Chondrocyte (in vitro differentiated cells): ENCODE data around the gene TCP11. TPM values are rescaled to one million over a fixed set of nuclear protein-coding genes. Genes with fewer than 3 reads are reported as not detected.

ENCODE experiments used
- DNase-seq: peaks from one replicate; pipeline ENCODE4 v3.0.0; 2021; ENCODE audit warnings: mixed read lengths, low spot score
- H3K27ac Mint-ChIP-seq: one replicate; pipeline ENCODE4 v1.8.0; 2021; ENCODE audit warnings: mild to moderate bottlenecking, moderate library complexity, mixed read lengths; ENCODE audit not compliant: unreplicated experiment
- H3K27me3 Mint-ChIP-seq: 2 replicates; pipeline ENCODE4 v1.8.0; 2021; ENCODE audit warnings: low read depth, mixed read lengths
- H3K36me3 Mint-ChIP-seq: 2 replicates; pipeline ENCODE4 v1.8.0; 2021; ENCODE audit warnings: low read depth, mixed read lengths
- H3K4me1 Mint-ChIP-seq: 2 replicates; pipeline ENCODE4 v1.8.0; 2021; ENCODE audit warnings: low read depth, mild to moderate bottlenecking, mixed read lengths
- H3K4me3 Mint-ChIP-seq: one replicate; pipeline ENCODE4 v1.8.0; 2021; ENCODE audit warnings: mild to moderate bottlenecking, moderate library complexity, mixed read lengths; ENCODE audit not compliant: unreplicated experiment
- H3K9me3 Mint-ChIP-seq: 2 replicates; pipeline ENCODE4 v1.8.0; 2021; ENCODE audit warnings: low read depth, mixed read lengths
- CTCF ChIP-seq: fragments of 200-600 bp; sonication (generic); IDR thresholded peaks from 2 replicates; pipeline ENCODE4 v1.5.0; 2021; ENCODE audit warnings: antibody characterized with exemption, mild to moderate bottlenecking, moderate library complexity
- total RNA-seq: library from RNA; stranded (reverse); gene quantifications from 3 replicates; pipeline ENCODE4 v1.2.1, GENCODE V29; 2021

TCP11 gene
- total RNA-seq, 1 donor from 2014 or later, result not detected

DNA sequence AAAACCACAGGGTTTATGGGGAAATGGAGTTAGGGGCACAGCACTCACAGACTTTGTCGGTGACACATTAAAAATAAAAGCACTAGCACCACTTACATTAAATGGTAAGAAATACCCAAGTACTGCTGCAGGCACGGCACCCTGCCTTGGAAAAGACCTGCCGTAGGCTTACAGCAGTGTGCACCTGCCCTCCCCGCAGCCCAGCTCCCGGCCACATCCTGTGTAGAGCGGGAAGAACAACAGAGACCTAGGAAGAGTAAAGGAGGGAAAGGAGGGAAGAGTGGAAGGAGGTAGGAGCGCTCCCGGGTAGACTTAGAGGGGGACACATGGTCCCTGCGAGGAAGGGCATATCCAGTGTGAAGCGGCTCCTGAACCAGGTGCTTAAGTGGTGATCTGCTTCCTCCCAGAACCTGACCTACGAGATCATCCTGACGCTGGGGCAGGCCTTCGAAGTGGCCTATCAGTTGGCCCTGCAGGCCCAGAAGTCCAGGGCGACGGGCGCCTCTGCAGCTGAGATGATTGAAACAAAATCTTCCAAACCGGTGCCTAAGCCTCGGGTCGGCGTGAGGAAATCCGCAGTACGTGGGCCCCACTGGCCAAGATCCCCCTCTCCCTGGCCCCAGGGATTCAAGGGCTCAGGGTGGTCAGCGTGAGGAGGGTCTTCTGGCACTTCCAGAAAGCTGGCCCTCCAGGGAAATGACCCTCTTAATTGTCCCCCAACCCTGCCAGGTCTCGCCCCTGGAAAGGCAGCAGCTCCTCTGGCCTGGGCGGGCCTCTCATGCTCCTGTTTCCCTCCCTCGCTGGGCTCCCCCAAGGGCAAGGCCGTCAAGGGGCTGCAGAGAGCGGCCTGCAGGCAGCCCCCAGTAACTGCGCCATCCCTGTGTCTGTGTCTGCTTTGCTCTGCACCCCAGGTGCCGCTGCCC is 55.5 kb downstream of the TCP11 start:
- H3K9me3 Mint-ChIP-seq, result no peaks in the 10 kb centered on the region
- H3K27ac Mint-ChIP-seq, result no peak overlapping the region

GRCh38 chr6:35084511-35085203 is 56.5 kb downstream of the TCP11 start:
- Mint-ChIP-seq H3K9me3 (no peaks in the 10 kb centered on the region), H3K4me1 (peaks cover 26% of the 10 kb centered on the region), H3K27me3 (no peaks in the 10 kb centered on the region), H3K36me3 (peaks cover 40% of the 10 kb centered on the region), H3K27ac (no peak overlapping the region), H3K4me3 (no peak overlapping the region)
- TF ChIP-seq CTCF, result no peak
- peak; percentile 56 for DNase-seq

More for the DNA sequence above, 55.5 kb downstream of the TCP11 start:
- DNase-seq, result peak; percentile 59
- H3K36me3 Mint-ChIP-seq, result peaks cover 38% of the 10 kb centered on the region
- TF ChIP-seq CTCF, result no peak
- H3K4me1 Mint-ChIP-seq, result peaks cover 36% of the 10 kb centered on the region
- H3K27me3 Mint-ChIP-seq, result no peaks in the 10 kb centered on the region
- no peak overlapping the region for H3K4me3 Mint-ChIP-seq

GRCh38 chr6:35084041-35084491 is 57.1 kb downstream of the TCP11 start:
- Mint-ChIP-seq H3K36me3 (peaks cover 39% of the 10 kb centered on the region), H3K27ac (no peak overlapping the region), H3K4me1 (peaks cover 20% of the 10 kb centered on the region), H3K4me3 (no peak overlapping the region), H3K27me3 (no peaks in the 10 kb centered on the region), H3K9me3 (no peaks in the 10 kb centered on the region)
- DNase-seq, result peak; percentile 69
- TF ChIP-seq CTCF, result no peak

DNA sequence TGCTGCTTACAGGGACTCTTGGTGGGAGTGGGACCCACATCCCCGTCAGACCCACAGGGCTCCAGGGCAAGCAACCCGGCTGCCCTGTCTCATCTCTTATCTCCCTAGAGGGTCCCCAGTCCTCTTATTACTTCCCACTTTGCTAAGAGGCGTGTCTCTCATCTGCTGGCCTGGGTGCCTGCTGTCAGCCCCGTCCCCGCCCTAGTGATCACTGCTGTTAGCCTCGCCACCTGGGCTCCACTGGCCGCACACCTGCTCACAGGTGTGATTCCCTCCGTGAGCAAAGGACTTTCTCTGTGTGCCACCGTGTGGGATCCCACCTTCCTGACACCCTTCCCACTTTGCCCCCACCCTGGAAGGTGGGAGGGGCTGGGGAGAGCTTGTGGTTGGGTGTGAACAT is 57.6 kb downstream of the TCP11 start:
- Mint-ChIP-seq H3K27me3 (no peaks in the 10 kb centered on the region), H3K4me3 (no peak overlapping the region), H3K27ac (no peak overlapping the region), H3K4me1 (peaks cover 14% of the 10 kb centered on the region), H3K36me3 (peaks cover 39% of the 10 kb centered on the region), H3K9me3 (no peaks in the 10 kb centered on the region)
- TF ChIP-seq CTCF, result no peak
- peak; percentile 66 for DNase-seq

DNA sequence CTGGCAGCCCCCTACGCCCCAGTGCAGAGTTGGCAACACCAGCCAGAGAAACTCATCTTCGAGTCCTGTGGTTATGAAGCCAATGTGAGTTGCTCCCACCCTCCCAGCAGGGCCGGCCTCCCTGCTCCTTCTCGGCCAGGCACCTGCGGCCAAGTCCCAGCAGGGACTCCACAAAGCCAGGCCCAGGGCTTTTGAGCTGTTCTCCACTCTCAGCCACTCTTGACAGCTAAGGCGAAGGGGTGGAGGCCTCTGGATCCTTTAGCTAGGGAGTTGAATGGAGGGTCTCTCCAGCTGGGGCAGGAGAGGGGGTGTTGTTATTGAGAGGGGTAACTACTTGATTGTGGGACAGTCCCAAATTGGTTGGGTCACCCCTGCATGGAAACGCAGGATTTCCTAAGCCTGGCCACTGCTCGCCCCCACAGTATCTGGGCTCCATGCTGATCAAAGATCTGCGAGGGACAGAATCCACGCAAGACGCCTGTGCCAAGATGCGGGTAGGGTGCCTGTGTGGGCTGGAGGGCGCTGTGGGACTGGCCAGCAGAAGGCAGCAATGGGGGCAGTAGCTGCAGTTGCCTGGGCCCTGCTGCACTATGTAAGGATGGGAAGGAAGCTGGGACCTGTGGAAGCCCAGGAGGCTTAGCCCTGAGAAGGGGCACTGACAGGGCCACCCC is 58.3 kb downstream of the TCP11 start:
- DNase-seq, result peak; percentile 67
- no peaks in the 10 kb centered on the region for H3K9me3 Mint-ChIP-seq
- H3K4me1 Mint-ChIP-seq, result peaks cover 13% of the 10 kb centered on the region
- H3K36me3 Mint-ChIP-seq, result peaks cover 38% of the 10 kb centered on the region
- no peaks in the 10 kb centered on the region for H3K27me3 Mint-ChIP-seq
- H3K27ac Mint-ChIP-seq, result no peak overlapping the region
- H3K4me3 Mint-ChIP-seq, result no peak overlapping the region
- TF ChIP-seq CTCF, result no peak
